Peyer's patch (tissue), 4 donors: ENCODE data around the gene PRMT7.

Experiments used
- POLR2A ChIP-seq, 2 donors: fragments of 450-650 bp; IDR thresholded peaks; one replicate each; pipeline ENCODE4 v1.5.1; 2017; ENCODE audit warnings: antibody characterized with exemption in 2 of 2, mild to moderate bottlenecking in 2 of 2, moderate library complexity in 2 of 2
- TF ChIP-seq, protein P1 (sequence below), 6 experiments: fragments of 450-650 bp in 4 of 6; fragments of 200-600 bp in 2 of 6; sonication (generic) in 1 of 6; IDR thresholded peaks; one replicate each; pipeline ENCODE4 v1.5.1; 2017 to 2019; ENCODE audit warnings: antibody characterized with exemption in 6 of 6, mild to moderate bottlenecking in 3 of 6, moderate library complexity in 1 of 6

DNA sequence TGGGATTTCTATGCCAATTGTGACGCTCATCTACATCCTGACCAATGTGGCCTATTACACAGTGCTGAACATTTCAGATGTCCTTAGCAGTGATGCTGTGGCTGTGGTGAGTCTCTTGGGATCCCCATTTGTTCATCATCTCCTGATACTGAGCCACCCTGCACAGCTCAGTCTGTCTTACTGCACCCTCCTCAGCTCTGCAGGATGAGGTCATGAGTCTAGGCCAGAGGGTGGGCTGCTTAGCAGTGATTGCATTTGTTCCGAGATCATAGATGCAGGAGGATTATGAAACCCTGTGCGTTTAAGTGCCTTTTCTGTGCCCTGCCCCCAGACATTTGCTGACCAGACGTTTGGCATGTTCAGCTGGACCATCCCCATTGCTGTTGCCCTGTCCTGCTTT is 19.6 kb upstream of the PRMT7 start:
- no peak for TF ChIP-seq POLR2A (IDR thresholded peaks at IDR 0.05)
- TF ChIP-seq, protein P1, sequence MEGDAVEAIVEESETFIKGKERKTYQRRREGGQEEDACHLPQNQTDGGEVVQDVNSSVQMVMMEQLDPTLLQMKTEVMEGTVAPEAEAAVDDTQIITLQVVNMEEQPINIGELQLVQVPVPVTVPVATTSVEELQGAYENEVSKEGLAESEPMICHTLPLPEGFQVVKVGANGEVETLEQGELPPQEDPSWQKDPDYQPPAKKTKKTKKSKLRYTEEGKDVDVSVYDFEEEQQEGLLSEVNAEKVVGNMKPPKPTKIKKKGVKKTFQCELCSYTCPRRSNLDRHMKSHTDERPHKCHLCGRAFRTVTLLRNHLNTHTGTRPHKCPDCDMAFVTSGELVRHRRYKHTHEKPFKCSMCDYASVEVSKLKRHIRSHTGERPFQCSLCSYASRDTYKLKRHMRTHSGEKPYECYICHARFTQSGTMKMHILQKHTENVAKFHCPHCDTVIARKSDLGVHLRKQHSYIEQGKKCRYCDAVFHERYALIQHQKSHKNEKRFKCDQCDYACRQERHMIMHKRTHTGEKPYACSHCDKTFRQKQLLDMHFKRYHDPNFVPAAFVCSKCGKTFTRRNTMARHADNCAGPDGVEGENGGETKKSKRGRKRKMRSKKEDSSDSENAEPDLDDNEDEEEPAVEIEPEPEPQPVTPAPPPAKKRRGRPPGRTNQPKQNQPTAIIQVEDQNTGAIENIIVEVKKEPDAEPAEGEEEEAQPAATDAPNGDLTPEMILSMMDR (IDR thresholded peaks at IDR 0.05), result no peak
